ENCODE data around the gene KCNK16. TPM values are rescaled to one million over a fixed set of nuclear protein-coding genes. Genes with fewer than 3 reads are reported as not detected.

Gene KCNK16
- total RNA-seq, 1 donor from 2014 or later = not detected

- peaks cover 2% of the 10 kb centered on the region for H3K9me3 Mint-ChIP-seq (ENCODE audit: unreplicated experiment)
- Histone ChIP-seq H3K27ac (ENCODE audit: low read depth, low read length) (no peak overlapping the region), H3K9me3 (ENCODE audit: insufficient read depth, low read depth, low read length) (no peaks in the 10 kb centered on the region), H3K27me3 (ENCODE audit: insufficient read depth, low read length) (peaks cover 8% of the 10 kb centered on the region), H3K4me1 (ENCODE audit: insufficient read depth, low read length) (no peaks in the 10 kb centered on the region), H4K20me1 (ENCODE audit: insufficient read depth, low read length) (no peaks in the 10 kb centered on the region), H3K9ac (ENCODE audit: low read length) (no peak overlapping the region), H3K79me2 (ENCODE audit: insufficient read depth, low read length) (no peaks in the 10 kb centered on the region), H3K4me3 (ENCODE audit: insufficient read depth, low read depth, low read length) (no peak overlapping the region), H2AFZ (ENCODE audit: low read depth, low read length) (no peak overlapping the region), H3K36me3 (ENCODE audit: insufficient read depth, low read length) (no peaks in the 10 kb centered on the region), H3K4me2 (ENCODE audit: low read length) (no peak overlapping the region)
- H3K27me3 Mint-ChIP-seq (ENCODE audit: low read depth, unreplicated experiment) = peaks cover 78% of the 10 kb centered on the region
- H3K4me3 Mint-ChIP-seq (ENCODE audit: unreplicated experiment) = no peak overlapping the region
- no peak overlapping the region for H3K27ac Mint-ChIP-seq (ENCODE audit: unreplicated experiment)
- H3K4me1 Mint-ChIP-seq (ENCODE audit: low read depth, unreplicated experiment) = peaks cover 1% of the 10 kb centered on the region
- FAIRE-seq (no peak), DNase-seq (ENCODE audit: low read depth) (no peak)
- H3K36me3 Mint-ChIP-seq (ENCODE audit: low read depth, unreplicated experiment) = no peaks in the 10 kb centered on the region
- TF ChIP-seq CTCF (IDR thresholded peaks at IDR 0.05; ENCODE audit: insufficient read depth, low read depth, low read length) (no peak), EZH2 (IDR thresholded peaks at IDR 0.05; ENCODE audit: insufficient read depth, low read length) (no peak)
Observed at GRCh38 chr6:39307462-39307861, 15.0 kb downstream of the KCNK16 start.

DNA sequence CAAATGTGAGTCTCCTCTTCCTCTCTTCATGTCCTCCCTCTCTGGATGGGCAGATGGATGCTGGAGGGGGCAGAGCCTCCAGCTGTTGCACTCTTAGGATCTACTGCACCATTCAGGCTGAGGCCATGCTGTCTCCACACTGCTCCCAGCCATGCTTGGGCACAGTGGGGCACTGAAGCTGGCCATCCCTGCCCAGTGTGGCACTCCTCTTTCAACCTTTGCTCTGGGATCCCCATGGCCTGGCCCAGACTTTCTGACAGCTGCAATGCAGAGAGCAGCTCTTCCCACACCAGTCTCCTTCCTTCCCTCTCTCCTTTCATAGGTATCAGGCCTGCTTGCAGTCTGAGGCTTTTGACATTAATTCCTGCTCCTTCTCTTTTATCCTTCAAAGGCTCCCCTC is 17.6 kb downstream of the KCNK16 start:
- FAIRE-seq (no peak), DNase-seq (ENCODE audit: low read depth) (no peak)
- Mint-ChIP-seq H3K27ac (ENCODE audit: unreplicated experiment) (peak overlapping the region; percentile 60), H3K36me3 (ENCODE audit: low read depth, unreplicated experiment) (no peaks in the 10 kb centered on the region), H3K27me3 (ENCODE audit: low read depth, unreplicated experiment) (peaks cover 73% of the 10 kb centered on the region), H3K4me1 (ENCODE audit: low read depth, unreplicated experiment) (peaks cover 1% of the 10 kb centered on the region), H3K4me3 (ENCODE audit: unreplicated experiment) (no peak overlapping the region), H3K9me3 (ENCODE audit: unreplicated experiment) (peaks cover 4% of the 10 kb centered on the region)
- no peaks in the 10 kb centered on the region for H3K79me2 ChIP-seq (ENCODE audit: insufficient read depth, low read length)
- H3K4me2 ChIP-seq (ENCODE audit: low read length) = no peak overlapping the region
- no peaks in the 10 kb centered on the region for H3K36me3 ChIP-seq (ENCODE audit: insufficient read depth, low read length)
- no peaks in the 10 kb centered on the region for H3K27me3 ChIP-seq (ENCODE audit: insufficient read depth, low read length)
- no peaks in the 10 kb centered on the region for H3K4me1 ChIP-seq (ENCODE audit: insufficient read depth, low read length)
- TF ChIP-seq CTCF (IDR thresholded peaks at IDR 0.05; ENCODE audit: insufficient read depth, low read depth, low read length) (no peak), EZH2 (IDR thresholded peaks at IDR 0.05; ENCODE audit: insufficient read depth, low read length) (no peak)
- H4K20me1 ChIP-seq (ENCODE audit: insufficient read depth, low read length) = no peaks in the 10 kb centered on the region
- H3K9ac ChIP-seq (ENCODE audit: low read length) = no peak overlapping the region
- no peak overlapping the region for H3K27ac ChIP-seq (ENCODE audit: low read depth, low read length)
- no peak overlapping the region for H2AFZ ChIP-seq (ENCODE audit: low read depth, low read length)
- no peak overlapping the region for H3K4me3 ChIP-seq (ENCODE audit: insufficient read depth, low read depth, low read length)
- H3K9me3 ChIP-seq (ENCODE audit: insufficient read depth, low read depth, low read length) = no peaks in the 10 kb centered on the region

GRCh38 chr6:39303425-39304153 is 18.9 kb downstream of the KCNK16 start:
- no peaks in the 10 kb centered on the region for H4K20me1 ChIP-seq (ENCODE audit: insufficient read depth, low read length)
- H3K36me3 ChIP-seq (ENCODE audit: insufficient read depth, low read length) = no peaks in the 10 kb centered on the region
- no peaks in the 10 kb centered on the region for H3K9me3 ChIP-seq (ENCODE audit: insufficient read depth, low read depth, low read length)
- DNase-seq (ENCODE audit: low read depth) (no peak), FAIRE-seq (no peak)
- H3K9ac ChIP-seq (ENCODE audit: low read length) = no peak overlapping the region
- H3K79me2 ChIP-seq (ENCODE audit: insufficient read depth, low read length) = no peaks in the 10 kb centered on the region
- no peak overlapping the region for H3K4me3 Mint-ChIP-seq (ENCODE audit: unreplicated experiment)
- H3K4me1 Mint-ChIP-seq (ENCODE audit: low read depth, unreplicated experiment) = peaks cover 1% of the 10 kb centered on the region
- TF ChIP-seq EZH2 (IDR thresholded peaks at IDR 0.05; ENCODE audit: insufficient read depth, low read length) = no peak
- TF ChIP-seq CTCF (IDR thresholded peaks at IDR 0.05; ENCODE audit: insufficient read depth, low read depth, low read length) = no peak
- H3K27me3 ChIP-seq (ENCODE audit: insufficient read depth, low read length) = no peaks in the 10 kb centered on the region
- no peak overlapping the region for H3K27ac ChIP-seq (ENCODE audit: low read depth, low read length)
- peaks cover 4% of the 10 kb centered on the region for H3K9me3 Mint-ChIP-seq (ENCODE audit: unreplicated experiment)
- no peak overlapping the region for H3K4me2 ChIP-seq (ENCODE audit: low read length)
- no peaks in the 10 kb centered on the region for H3K4me1 ChIP-seq (ENCODE audit: insufficient read depth, low read length)
- H3K4me3 ChIP-seq (ENCODE audit: insufficient read depth, low read depth, low read length) = no peak overlapping the region
- no peak overlapping the region for H3K27ac Mint-ChIP-seq (ENCODE audit: unreplicated experiment)
- no peaks in the 10 kb centered on the region for H3K36me3 Mint-ChIP-seq (ENCODE audit: low read depth, unreplicated experiment)
- H2AFZ ChIP-seq (ENCODE audit: low read depth, low read length) = no peak overlapping the region
- peaks cover 77% of the 10 kb centered on the region for H3K27me3 Mint-ChIP-seq (ENCODE audit: low read depth, unreplicated experiment)

Data from astrocyte (in vitro differentiated cells and primary cell).